Bronchus fibroblast of lung (primary cell): Measurements from ENCODE around the gene HIF3A. TPM values are rescaled to one million over a fixed set of nuclear protein-coding genes. Genes with fewer than 3 reads are reported as not detected.

Experiments used
- total RNA-seq: library from RNA; depleted of rRNA; stranded (reverse); fragments of >200 nt; gene quantifications from 2 replicates; pipeline ENCODE4 v1.2.3, GENCODE V29; 2015

HIF3A gene
- 9.1 and 10.7 TPM in 2 replicates for total RNA-seq

GRCh38 chr19:46296722-46297461 is at the start of gene HIF3A:
Gene HIF3A (plus strand): TSS chr19:46297042. CDS start chr19:46297077, 35 bp downstream.

GRCh38 chr19:46346821-46347571 is 50.2 kb downstream of the HIF3A start, which contains the start of gene PPP5C:
Gene PPP5C (plus strand): TSS chr19:46347087. CDS start chr19:46347097, 10 bp downstream.

Other genes with a start within 250 kb of the HIF3A start
- not detected in 2 replicates for gene IGFL3, start 172.4 kb upstream of the HIF3A start, total RNA-seq
- gene IGFL2, start 148.8 kb upstream of the HIF3A start, total RNA-seq: not detected in 2 replicates
- not detected in 2 replicates for gene IGFL1, start 67.3 kb upstream of the HIF3A start, total RNA-seq
- 109 and 119 TPM in 2 replicates for gene PPP5C, start 50.0 kb downstream of the HIF3A start, total RNA-seq
- gene CCDC8, start 116.5 kb downstream of the HIF3A start, total RNA-seq: 28.2 and 30.1 TPM in 2 replicates
- 0.15 and 0.50 TPM in 2 replicates for gene PNMA8C, start 131.9 kb downstream of the HIF3A start, total RNA-seq
- gene PNMA8A, start 174.5 kb downstream of the HIF3A start, total RNA-seq: 3.7 and 3.9 TPM in 2 replicates
- 0.67 and 0.74 TPM in 2 replicates for gene PNMA8B, start 198.8 kb downstream of the HIF3A start, total RNA-seq